Thyroid gland (tissue), 4 donors: ENCODE results near the gene FAM221B.
A peak's percentile ranks its signal among the peaks of the same experiment; 100 is the strongest.

Experiments
- POLR2A ChIP-seq, 2 donors: fragments of 450-650 bp; IDR thresholded peaks; one replicate each; pipeline ENCODE4 v1.6.1; 2017; ENCODE audit warnings: antibody characterized with exemption in 2 of 2, mild to moderate bottlenecking in 2 of 2, moderate library complexity in 1 of 2
- TF ChIP-seq, protein P1 (sequence below), 6 experiments: fragments of 200-600 bp in 3 of 6; fragments of 450-650 bp in 3 of 6; sonication (generic) in 3 of 6; IDR thresholded peaks; one replicate each; pipeline ENCODE4 v1.5.1; 2016 to 2019; ENCODE audit warnings: antibody characterized with exemption in 6 of 6, mild to moderate bottlenecking in 2 of 6, inconsistent platforms in 1 of 6, moderate library complexity in 1 of 6

GRCh38 chr9:35826071-35826701, 2.3 kb downstream of the FAM221B start:
- TF ChIP-seq, protein P1, sequence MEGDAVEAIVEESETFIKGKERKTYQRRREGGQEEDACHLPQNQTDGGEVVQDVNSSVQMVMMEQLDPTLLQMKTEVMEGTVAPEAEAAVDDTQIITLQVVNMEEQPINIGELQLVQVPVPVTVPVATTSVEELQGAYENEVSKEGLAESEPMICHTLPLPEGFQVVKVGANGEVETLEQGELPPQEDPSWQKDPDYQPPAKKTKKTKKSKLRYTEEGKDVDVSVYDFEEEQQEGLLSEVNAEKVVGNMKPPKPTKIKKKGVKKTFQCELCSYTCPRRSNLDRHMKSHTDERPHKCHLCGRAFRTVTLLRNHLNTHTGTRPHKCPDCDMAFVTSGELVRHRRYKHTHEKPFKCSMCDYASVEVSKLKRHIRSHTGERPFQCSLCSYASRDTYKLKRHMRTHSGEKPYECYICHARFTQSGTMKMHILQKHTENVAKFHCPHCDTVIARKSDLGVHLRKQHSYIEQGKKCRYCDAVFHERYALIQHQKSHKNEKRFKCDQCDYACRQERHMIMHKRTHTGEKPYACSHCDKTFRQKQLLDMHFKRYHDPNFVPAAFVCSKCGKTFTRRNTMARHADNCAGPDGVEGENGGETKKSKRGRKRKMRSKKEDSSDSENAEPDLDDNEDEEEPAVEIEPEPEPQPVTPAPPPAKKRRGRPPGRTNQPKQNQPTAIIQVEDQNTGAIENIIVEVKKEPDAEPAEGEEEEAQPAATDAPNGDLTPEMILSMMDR (IDR thresholded peaks at IDR 0.05) = peak; percentile 28 to 78 (median 66)
- TF ChIP-seq POLR2A (IDR thresholded peaks at IDR 0.05) = no peak
